Stimulated activated CD8-positive, alpha-beta memory T cell treated with anti-CD3 and anti-CD28 coated beads, Interleukin-4, amount 100 ng/mL, for 48 hours (primary cell): ENCODE measurements around the gene ZNF385B.

Experiments used
- DNase-seq: peaks from one replicate; pipeline ENCODE4 v3.0.0-alpha.2; 2020

Gene ZNF385B

GRCh38 chr2:179855673-179856072, 5.7 kb downstream of the ZNF385B start:
- no peak for DNase-seq

DNA sequence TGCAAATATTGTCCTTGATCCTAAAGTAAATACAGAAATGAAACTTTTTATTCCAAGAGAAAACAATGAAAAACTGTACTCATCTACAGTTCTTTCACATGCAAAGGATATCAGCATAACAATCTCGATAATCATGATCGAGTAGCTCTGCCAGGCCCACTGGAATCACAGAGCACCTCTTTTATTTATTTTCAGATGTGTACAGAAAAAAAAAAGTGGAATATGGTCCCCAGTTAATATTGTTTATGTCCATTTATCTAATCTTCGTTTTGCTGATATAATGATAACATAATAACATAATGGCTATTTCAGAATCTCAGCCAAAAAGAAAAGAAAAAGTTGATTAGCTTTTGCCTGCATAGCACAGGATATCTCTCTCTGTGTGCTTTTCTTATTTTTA, 6.5 kb downstream of the ZNF385B start:
- DNase-seq, result no peak

GRCh38 chr2:179853108-179853507, 8.3 kb downstream of the ZNF385B start:
- DNase-seq, result no peak

DNA sequence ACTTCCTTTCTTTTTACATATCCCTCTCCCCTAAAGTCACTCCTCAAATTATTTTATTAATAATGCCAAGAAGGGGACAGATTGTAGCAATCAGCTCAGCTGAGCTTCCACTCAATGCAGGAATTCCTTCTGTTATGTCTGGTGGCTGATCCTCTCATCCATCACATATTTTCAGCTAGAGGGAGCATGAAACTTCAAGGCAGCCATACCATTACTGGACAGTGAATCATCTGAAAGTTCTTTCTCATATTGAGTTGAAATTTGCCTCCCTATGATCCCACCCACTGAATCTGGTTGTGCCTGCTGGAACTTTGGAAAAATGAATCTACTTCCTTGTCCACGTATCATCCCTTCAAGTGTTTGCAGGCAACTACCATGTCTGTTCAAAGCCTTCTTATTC, 11.2 kb downstream of the ZNF385B start:
- DNase-seq, result no peak

DNA sequence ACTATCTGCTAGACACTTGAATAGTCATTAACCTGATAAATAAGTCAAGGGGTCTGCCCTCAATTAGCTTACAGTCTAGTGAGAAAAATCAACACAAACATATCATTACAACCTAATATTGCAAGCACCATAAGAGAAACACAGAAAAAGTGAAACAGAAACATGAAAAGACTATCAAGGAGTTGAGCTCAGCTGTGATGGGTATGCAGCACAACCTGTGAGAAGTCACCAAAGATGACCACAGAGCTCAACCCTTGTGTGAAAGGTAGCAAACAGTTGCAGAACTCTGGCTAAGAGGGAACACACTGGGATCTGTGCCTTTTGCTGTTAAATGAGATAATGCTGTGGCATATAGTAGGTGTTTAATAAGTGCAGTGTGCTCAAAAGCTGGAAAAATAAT, 11.7 kb downstream of the ZNF385B start:
- no peak for DNase-seq

DNA sequence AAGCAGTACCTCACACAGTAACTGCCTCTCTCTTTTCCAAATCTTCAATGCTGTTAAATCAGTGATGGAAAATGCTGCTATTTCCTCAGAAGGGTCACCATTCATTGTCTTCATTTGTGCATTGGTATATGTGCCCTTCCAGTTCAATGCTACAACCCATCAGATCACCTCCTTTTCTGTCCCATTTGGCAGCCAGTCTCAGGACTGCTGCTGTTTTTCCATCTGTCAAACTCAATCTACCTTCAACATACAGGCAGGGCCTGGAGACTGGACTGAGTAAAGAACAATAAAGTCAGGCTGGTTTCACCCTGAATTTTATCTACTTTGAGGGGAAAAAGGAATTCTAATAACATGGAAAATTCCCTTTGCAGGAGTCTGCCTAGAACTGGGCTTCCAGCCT, 17.9 kb downstream of the ZNF385B start:
- DNase-seq, result no peak

DNA sequence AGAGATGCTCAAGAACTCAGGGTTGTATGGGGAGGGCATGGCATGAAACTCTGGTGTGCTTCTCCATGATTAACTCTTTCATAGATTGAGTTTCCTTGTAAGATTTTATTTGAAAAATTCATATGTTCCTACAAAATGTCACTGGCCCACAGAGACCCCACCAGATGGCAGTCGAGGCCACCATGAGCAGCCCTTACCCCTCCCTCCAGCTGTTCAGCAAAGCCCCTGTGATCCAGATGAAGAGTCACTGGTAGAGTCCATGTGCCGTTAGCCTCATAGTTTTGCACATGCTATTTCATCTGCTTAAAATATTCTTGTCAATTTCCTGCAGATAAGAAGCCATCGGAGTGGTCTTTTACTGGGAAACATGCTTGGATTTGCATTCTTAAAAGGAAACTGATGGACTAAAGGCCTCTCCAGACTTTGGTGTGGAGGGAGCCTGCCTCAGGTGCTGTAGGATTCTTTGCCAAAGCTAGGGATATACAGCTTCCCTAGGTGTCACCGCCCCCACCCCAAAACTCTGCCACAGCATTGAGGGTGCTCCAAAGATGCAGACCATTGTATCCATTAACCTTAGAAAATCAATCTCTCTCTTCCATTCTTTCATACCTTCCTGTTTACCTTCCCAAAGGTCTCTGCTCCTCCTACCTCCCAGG, 18.8 kb downstream of the ZNF385B start:
- peak; percentile 29 for DNase-seq

- no peak for DNase-seq
Observed at GRCh38 chr2:179840840-179841239, 20.6 kb downstream of the ZNF385B start.

GRCh38 chr2:179837408-179837807, 24.0 kb downstream of the ZNF385B start:
- DNase-seq, result no peak

- DNase-seq, result no peak
Observed at GRCh38 chr2:179830043-179830787, 31.2 kb downstream of the ZNF385B start.

DNA sequence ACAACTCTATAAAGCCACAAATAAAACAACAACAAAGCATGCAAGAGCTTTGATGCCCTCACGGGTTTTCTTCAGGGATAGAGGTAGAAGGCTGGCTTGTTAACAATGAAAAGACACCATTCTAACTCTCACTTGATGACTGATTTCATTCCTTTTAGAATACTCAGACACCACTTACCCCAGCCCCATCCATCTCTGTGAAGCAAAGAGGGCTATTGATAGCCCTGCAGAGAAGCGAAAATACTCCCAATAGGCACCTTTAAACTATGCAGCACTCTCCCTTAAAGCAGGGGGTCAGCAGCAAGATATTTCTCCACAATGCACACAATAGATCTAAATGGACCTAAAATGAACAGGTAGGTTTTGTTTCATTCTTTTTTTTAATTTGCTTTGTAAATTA, 35.1 kb downstream of the ZNF385B start:
- DNase-seq, result no peak

DNA sequence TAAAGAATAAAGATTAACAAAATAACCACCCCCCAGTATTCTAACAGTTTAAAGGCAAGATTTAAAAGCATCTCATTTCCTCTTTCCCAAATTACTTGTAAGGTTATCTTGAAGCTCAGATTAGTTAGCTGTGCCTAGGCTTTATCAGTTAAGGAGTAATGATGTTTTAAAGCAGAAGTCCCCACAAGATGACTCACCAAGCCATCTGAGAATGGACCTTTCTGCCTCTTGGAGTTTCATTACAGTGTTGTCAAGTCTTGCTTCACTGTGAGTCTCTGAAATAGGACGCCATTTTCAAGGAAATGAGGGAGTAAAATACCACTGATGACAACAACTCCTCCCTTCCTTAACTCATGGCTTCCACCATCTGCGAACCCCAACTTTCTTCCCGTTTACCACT, 35.9 kb downstream of the ZNF385B start:
- DNase-seq, result no peak

GRCh38 chr2:179824961-179825360, 36.5 kb downstream of the ZNF385B start:
- DNase-seq, result no peak

- DNase-seq, result no peak
Observed at GRCh38 chr2:179822540-179822939, 38.9 kb downstream of the ZNF385B start.

DNA sequence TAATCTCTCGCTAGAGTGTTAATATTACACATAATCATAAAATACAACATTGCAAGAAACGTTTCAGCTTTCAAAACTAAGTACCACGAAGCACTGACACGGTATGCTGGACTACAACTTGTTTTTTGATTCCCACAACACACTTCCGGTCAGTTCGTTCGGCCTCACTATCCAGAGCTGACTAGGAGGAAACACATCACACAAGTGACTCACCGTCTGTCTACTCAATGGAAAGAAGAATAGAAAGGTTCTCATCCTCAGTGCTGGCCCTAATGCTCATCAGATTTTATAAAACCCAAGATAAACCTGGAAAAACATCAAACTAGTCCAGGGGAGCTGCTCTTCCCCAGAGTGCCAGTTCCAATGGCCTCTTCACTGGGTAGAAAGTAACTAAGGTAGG, 42.9 kb downstream of the ZNF385B start:
- no peak for DNase-seq

DNA sequence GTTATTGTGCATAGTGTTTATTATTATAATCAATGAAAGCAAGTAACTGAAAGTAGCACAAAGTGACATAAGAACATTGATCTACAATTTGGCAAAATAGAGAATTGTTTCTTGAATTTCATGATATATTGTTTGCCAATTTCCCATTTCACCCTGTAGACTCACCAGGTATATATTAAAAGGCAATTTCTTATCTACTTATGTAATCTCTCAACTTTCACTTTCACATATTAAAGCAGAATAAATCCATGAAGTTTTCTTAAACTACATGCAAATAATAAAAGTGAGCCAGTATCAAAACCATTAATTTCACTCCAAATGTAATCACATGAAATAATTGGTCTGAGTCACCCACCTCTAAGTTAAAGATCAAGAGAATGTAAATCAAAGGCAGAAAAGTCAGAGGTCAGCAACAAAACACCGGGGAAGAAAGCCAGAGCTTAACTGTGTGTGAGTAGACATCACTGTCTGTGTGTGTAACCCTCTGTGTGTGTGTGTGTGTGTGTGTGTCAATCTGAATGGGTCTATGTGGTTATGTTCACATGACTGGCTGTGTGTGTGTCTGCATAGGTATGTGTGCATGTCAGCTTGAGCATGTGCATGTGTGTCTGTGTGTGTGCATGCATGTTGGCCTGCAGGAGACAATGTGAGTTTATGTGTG, 44.1 kb downstream of the ZNF385B start:
- no peak for DNase-seq

DNA sequence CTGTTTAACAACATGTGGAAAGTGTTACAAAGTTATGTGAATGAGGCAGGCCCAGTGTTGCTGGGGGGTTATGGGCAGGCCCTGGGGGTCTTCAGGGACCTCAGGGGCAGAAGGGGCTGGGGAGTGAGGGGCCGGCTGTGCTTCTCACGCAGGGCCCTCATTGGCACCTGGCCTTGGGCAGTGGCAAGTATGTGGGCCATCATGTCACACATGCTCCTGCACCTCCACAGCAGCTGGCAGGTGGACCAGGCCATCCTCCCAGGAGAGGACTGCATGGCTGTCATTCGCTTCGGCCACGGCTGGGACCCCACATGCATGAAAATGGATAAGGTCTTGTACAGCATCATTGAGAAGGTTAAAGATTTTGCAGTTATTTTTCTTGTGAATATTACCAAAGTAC, 47.4 kb downstream of the ZNF385B start:
- DNase-seq, result no peak

DNA sequence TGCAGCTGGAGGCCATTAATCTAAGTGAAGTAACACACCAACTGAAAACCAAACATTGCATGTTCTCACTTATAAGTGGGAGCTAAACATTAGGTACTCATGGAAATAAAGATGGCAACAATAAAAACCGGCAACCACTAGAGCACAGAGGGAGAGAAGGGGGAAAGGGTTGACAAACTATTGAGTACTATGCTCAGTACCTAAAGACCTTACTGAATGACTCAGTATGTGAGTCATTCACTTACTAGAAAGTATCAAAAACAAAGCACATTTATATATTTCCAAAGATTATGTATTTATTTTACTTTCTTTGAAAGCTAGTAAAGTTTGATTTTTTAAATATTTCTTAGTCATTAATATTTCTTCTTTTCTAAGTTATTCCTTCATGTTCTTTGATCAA, 48.9 kb downstream of the ZNF385B start:
- DNase-seq, result no peak

- no peak for DNase-seq
Observed at GRCh38 chr2:179811042-179811441, 50.4 kb downstream of the ZNF385B start.

GRCh38 chr2:179809606-179810005, 51.8 kb downstream of the ZNF385B start:
- DNase-seq, result no peak

DNA sequence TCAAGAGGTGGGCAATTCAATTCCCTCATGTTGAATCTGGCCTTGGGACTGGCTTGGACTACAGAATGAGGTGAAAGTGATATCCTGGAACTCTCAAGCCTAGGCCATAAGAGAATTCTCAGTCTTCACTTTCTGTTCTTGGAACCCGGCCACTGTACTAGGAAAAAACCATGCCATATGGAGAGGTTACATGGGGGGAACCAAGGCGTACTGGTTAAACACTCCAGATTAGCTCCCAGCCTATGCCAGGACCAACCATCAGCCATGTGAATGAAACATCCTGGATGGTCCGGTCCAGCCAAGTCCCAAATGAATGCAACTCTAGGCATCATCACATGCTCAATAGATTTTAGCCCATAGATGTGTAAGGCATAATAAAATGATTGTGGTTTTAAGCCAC, 56.4 kb downstream of the ZNF385B start:
- no peak for DNase-seq

DNA sequence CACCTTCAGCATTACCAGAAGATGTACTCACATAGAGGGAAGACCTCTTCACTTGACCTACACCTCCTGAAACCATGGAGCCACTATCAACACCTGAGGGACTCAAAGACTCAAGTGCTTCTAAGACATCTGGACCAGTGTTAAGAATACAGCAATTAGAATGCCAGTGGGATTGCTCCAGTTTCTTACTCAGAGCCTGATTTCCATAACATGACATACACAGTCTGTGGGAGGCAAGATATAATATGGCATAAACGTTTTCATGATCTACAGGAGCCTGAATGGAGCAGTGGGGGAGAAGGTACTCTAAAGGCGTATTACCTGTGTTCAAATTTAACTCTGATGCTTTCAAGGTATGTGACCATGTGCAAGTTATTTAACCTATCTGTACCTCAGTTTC, 57.2 kb downstream of the ZNF385B start:
- no peak for DNase-seq

DNA sequence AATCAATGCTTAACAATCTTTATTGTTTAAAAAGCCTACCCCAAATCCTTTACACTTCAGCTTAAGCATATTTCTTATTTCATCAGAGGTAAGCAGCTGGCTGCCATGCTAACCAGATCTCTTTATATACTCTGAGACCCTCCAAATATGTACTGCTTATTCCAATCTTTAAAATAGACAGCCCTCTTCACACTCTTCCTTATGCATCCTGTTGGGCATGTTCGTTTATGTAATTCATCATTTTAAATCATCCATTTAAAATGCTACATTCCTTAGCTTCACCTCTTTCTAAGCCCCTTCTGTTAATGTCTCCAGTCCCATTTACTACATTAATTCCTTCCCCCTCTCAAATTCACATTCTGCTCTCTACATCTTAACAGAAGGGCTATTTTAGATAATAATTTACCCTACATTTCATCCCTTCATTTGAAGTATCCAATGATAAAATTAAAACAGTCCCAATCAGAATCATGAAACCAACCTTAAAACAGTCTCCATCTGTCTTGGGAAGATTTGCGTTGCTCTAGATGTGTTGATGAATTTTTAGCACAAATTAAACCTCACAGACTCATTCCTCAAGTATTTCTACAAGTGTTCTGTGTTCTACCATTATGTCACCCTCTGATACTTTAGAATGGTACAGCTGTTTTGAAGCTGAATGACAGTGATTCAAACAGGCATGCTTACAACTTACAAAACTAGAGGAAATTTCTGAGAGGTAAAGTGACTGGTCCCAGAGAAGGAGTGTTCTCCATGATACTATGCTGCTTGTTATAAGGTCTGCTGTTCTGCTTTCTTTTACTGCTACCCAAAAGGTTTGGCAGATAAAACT, 59.1 kb downstream of the ZNF385B start:
- DNase-seq, result no peak
